NCI-H146 treated with DMSO at 0.1 percent for 48 hours (cell line): ENCODE data around the gene TOR2A.
"Not testable (repeated sequence)": the region's sequence is repeated elsewhere in the genome, so short reads cannot be mapped to it uniquely, and the experiment has no call there.

Experiments used
- DNase-seq: peaks from one replicate; lab custom pipeline; 2025; ENCODE audit not compliant: unreplicated experiment; lab: John Stamatoyannopoulos, UW

The TOR2A gene

GRCh38 chr9:127734747-127735529 is at the start of gene TOR2A:
TSS of gene TOR2A (minus strand) at chr9:127735294. CDS start at chr9:127735270, 24 bp downstream.
- DNase-seq = peak; percentile 84

DNA sequence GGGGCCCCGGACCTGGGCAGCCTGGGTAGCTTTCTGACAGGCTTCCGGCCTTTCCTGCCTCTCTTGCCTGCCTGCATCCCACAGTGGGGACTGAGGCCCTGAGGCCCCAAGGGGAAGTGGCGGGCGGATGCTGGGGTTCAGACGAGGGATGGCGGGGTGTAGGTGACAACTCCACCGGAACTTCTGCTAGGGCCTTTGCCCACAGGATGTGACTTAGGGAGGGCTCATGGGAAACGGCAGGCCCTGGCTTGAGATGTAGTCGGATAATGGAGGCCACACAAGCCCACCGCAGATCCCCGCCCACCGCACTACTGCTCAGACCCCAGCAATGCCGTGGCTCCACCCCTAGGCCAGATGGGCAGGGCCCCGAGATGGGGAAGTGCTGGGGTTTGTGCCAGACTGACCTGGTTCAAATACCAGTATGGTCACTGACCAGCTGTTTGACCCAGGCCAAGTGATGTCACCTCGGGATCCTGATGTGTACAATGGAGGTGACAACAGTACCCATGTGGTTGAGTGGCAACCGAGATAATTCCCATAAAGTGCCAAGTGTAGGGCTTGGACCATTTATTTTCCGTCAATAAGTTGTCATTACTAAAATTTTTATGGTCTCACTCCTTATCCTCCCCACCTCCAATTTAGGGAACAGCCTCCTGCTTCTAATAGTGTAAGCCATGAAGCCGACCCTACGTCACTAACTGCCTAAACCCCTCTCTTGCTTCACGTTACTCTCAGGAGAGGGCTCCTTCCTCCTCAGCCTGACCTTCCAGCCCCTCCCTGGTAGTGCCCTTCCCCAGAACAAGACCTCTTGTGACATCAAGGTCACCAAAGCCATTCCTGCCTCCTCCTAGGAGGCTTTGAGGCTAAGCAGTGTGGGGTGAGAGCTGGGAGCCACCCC is 48.3 kb upstream of the TOR2A start:
- no peak for DNase-seq

- no peak for DNase-seq
These were observed 46.7 kb upstream of the TOR2A start for GRCh38 chr9:127781806-127782205.

DNA sequence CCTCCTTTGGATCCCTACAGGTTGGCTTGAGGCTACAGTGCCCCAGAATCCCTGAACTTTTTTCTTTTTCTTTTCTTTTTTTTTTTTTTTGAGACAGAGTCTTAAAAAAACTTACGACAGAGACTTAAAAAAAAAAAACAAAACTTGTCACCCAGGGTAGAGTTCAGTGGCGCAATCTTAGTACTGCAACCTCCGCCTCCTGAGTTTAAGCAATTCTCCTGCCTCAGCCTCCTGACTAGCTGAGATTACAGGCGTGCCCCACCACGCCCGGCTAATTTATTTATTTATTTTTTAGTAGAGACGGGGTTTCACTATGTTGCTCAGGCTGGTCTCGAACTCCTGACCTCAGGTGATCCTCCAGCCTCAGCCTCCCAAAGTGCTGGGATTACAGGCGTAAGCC is 45.8 kb upstream of the TOR2A start:
- not testable (repeated sequence) for DNase-seq

DNA sequence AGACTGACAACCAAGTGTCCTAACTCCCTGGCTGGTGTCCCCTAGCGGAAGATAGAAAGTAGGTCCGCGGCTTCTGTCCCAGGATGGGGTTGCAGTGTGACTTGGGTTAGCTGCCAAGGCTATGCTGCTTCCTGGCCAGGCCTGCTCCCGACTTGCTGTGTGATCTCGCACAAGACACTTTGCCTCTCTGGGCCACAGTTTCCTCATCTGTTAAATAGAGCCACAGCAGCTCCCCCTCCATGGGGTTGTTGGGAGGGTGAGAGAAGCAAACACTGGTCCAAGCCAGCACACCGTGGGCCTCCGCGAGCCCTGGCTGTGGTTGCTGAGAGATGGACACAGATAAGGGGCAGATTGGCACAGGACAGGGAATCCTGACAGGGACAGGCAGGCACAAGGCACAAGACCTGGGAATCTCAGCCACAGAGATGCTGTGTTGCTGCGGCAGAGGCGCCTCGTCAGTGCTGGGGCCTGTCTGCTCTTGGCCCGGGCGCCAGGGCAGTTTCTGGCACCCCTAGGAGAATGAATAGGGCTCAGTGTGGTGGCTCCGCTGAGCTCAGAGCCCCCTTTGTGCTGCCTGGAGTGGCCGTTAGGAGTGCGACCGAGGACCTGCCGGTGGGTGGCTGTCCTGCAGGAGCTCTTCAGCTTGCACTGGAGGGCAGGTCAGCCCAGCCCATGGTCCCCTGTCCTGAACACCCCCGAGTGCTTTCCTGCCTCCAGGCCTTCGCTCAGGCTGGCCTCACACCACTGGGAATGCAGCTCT is 45.2 kb upstream of the TOR2A start:
- no peak for DNase-seq

DNA sequence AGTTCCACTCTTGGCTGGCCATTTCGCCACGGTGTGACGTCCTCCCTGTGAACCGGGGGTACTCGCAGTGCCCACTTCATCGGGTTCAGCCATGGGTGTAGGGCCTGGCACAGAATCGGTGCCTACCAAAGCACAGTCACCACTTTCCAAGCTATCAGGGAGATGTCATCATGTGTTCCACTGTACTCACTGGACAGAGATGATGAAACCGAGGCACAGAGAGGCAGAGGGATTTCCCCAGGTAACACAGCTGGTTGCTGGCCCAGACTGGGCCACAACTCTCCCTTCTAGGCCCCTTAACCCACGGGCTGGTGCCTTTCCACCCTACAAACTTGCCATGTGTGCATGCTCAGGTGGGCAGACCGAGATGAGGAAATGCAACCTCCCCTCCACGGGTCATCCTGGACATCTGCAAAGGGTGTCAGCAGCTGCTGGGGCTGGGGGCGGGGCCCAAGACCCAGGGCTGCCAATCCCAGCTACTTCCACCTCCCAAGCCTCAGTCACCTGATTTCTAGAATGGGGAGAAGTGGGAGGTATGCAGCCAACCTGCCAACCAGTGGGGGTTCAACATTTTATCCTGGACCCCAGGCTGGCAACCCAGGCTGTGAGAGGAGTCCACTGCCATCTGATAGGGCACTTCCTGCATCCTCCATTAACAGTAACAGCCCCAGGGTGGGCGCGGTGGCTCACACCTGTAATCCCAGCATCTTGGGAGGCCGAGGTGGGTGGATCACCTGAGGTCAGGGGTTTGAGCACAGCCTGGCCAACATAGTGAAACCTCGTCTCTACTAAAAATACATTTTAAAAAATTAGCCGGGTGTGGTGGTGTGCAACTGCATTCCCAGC is 44.3 kb upstream of the TOR2A start:
- DNase-seq = no peak

DNA sequence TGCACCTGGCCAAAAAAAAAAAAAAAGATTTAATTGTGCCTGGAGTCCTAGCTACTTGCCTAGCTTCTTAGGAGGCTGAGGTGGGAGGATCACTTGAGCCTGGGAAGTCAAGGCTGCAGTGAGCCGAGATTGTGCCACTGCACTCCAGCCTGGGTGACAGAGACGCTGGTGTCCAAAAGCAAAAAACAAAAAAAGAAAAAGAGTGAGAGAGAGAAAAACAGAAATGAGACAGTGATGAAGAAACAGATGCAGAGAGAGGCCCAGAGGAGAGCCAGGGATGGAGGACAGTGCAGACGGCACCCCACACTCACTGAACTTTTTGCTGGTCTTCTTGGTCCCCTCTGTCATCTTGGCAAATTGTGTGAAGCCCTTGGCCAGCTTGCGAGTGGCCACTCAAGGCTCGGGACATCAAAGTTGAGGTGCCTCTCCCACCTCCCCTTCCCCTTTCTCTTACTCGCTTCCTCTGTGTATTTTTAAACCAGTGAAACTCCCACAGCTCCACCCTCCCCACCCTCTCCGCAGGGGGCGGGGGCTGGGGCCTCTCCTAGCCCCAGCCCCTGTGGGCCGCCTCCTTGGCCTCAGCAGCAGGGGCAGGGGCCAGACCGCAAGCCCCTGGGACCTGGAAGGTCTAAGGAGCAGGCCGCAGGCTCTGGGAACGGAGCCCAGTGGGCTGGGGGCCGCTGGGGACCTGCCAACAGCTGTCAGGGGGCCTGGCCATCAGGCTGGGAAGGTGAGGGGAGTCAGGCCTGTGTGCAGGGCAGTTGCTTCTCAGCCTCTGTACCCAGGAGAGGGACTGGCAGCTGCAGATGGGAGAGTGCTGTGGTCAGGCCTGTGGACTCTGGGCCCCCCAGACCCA is 43.4 kb upstream of the TOR2A start, which contains the start of gene SH2D3C:
TSS of gene SH2D3C (minus strand) at position 387 of the 856 bp plus-strand sequence. CDS start at position 348, 39 bp downstream.
- DNase-seq = no peak

DNA sequence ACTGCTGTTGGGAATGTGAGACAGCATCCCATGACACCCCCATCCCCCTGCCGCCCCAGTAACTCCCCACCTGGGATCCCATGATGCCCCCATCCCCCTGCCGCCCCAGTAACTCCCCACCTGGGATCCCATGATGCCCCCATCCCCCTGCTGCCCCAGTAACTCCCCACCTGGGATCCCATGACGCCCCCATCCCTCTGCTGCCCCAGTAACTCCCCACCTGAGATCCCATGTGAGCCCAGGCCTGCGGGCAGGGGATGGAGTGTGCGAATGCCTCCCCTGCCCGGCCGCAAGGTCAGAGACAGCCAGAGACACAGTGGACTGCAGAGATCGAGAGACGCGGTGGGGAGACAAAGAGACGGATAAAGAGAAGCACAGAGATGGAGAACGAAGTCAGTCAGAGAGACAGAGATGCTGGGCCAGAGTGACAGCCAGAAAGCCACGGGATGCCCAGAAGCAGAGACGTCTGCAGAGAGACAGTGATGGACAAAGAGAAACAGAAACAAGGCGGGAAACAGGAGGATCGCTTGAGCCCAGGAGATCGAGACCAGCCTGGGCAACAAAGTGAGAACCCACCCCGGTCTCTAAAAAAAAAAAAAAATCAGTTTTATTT is 42.4 kb upstream of the TOR2A start:
- no peak for DNase-seq

GRCh38 chr9:127776924-127777289 is 41.8 kb upstream of the TOR2A start:
- no peak for DNase-seq

DNA sequence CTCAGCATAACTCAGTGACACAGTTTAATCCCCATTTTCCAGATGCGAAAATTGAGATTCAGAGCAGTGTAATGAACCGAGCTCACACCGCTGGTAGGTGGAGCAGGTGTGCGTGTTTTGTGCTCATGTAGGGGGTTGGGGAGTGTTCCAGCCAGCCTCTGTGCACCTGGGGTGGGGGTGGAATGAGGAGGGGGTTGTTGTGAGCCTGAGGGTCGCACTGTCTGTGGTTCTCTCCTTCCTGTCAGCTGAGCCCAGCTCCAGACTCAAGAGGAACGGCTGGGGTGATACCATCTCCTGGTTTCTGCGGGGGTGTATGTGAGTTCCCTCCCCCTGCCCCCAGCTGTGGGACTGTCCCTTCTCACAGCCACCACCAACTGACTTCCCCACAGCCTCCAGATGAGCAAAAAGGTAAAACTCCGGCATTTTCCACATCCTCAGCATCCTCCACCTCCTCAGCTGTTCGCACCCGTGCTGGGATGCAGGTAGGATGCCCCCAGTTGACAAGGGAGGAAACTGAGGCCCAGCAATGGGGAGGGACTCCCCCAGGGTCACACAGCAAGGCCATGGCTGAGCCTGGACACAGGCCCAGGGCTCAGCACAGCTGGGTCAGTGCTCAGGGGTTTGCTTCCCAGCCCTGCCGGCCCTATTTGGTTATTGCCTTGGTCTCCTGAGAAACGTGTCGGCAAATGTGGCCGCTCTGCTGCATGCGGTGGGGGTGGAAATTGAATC is 41.3 kb upstream of the TOR2A start:
- DNase-seq = no peak

- DNase-seq = no peak
These were observed 38.9 kb upstream of the TOR2A start for GRCh38 chr9:127773981-127774380.

DNA sequence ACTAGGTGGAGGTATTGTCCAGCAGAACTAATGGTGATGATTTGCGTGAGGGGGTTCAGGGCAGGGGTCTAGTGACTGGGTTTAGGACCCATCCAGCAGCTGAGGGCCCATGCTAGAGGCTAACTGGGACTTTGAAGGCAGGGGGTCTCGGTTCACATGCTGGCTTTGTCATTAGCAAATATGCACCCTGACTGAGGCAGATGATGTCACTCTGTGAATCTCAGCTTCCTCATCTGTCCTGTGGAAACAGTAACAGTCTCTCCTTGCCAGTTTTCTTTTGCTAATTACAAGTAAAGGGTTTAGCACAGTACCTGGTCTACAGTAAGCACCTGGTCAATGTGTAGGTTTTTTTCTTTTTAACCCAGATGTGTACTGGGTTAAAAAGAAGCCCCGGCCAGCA is 38.2 kb upstream of the TOR2A start:
- DNase-seq = no peak

DNA sequence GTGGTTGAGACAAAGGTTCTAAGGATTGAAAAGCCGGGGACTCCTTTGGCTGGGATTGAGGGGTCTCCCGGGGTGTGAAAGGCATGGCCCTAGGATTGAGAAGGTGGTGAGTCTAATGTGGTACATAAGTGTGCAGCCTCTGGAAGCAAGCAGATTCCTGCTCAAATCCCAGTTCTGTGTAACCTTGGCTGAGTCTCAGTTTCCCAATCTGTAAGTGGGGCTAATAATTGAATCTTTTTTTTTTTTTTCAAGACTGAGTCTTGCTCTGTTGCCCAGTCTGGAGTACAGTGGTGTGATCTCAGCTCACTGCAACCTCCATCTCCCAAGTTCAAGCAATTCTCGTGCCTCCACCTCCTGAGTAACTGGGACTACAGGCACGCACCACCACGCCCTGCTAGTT is 37.5 kb upstream of the TOR2A start:
- no peak for DNase-seq

DNA sequence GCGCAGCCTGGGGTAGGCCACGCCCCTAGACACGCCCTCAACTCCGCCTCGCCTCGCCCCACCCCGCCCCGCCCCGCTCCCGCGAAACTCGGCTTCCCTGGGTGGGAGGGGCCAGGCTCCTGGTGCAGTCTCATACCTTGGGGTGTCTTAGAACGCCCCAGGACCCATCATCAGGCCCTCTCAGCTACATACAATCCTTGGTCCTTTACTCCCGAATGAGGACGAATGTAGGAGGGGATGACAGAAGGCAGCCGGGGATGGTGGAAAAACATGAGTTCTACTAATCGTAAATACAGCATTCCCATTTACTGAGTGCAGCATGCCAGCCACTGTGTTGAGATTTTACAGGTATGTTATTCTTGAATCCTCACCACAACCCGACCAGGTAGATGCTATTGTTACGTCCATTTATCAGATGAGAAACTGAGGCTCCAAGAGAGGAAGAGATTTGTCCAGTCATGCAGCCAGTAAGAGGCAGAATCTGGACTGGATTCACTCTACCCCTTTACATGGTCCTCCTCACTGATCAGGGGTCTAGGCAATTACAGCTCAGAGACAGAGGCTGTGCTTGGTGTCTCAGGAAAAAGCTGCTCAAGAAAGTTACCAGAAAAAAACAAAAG is 36.6 kb upstream of the TOR2A start:
- no peak for DNase-seq

DNA sequence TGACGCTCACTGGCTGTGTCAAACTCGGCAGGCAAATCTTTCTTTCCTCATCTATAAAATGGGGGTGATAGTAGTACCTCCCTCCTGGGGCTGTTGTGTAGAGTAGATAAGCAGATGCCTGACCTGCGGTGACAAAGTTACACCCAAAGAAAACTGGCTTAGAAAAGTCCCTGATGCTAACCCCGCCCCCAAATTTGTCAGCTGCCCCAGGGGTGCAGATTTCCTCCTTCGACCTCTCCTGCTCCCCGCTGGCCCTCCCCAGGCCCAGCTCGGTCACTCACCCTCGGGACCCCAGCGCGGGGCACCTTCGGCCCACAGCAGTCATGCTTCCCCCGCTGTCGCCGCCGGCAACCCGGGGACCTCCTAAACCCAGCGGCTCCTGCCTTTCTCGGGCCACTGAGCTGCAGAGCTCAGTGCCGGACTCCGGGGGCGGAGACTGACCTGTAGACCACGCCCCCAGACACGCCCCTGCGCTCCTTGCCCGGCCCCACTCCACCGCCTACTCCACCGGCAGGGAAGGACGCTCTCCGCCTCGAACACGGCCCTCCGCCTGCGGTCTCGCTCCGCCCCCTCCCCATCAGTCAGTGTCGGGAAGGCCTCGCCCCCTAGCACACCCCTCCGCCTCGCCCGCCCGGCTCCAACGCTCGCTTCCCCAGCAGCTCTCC is 35.9 kb upstream of the TOR2A start:
- DNase-seq = peak; percentile 89

GRCh38 chr9:127770583-127770904 is 35.5 kb upstream of the TOR2A start:
- DNase-seq = no peak

DNA sequence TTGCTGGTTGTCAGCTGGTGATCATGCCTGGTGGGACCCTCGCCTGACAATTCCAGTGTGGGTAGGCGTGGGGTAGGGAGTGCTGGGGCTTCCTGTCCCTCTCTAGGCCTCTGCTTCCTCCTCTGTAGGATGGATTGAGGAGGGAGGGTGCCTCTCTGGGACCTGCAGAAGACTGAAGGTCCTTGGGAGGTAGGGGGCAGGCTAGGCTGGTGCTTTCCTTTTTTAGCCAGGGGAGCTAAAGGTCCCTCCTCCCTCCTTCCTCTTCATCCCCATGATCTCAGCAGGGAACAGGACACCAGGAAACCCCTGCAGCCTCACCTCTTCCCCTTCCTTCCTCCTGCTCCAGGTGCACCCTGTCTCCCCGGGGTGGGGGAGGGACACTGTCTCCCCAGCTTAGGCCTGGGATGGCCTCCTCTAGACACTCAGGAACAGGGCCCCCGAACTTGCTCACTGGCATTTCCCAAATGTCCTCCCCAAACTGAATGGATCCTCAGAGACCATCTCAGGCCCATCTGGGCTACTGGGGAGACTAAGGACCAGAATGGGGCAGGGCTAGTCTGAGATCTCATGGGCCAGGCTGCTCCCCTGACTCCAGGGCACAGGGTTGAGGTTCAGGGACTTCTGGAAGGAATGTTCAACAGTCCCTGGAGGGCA is 35.0 kb upstream of the TOR2A start:
- no peak for DNase-seq
